HG02970 (cell line): Measurements from ENCODE around the gene NFIA.

Experiments
- ATAC-seq: cut with Tn5 transposase; IDR thresholded peaks from one replicate; pipeline ENCODE4 v1.9.1; 2021; ENCODE audit warnings: mild to moderate bottlenecking, moderate library complexity, moderate number of reproducible peaks; ENCODE audit not compliant: unreplicated experiment, low FRiP score

Gene NFIA

GRCh38 chr1:61436491-61437120 is 354.2 kb downstream of the NFIA start:
- ATAC-seq = no peak

GRCh38 chr1:61439234-61439633 is 356.9 kb downstream of the NFIA start:
- ATAC-seq = no peak

DNA sequence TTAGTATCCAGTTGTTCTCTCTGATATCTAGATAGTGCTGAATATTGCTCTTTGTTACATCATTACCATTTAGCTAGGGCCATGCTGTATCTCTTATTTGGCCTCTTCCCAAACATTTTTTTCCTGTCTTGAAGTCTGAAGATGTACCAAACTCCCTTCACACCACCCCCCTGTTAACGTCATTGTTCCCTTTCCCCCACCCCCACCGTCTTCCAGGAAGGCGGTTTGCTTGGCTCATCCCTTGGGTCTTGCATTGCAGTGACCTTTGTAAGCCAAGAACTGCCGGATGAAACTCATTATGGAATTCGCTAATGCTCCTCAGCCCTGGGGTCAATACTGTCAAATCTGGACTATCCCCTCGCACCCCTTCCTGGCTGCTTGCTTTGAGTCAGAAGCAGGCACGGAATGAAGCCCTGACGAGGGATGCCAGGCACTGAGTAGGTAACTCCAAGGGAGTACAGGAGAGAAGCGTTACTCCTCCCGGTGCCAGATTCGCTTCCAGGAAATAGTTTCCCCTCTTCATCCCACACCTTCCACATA is 359.4 kb downstream of the NFIA start:
- no peak for ATAC-seq

DNA sequence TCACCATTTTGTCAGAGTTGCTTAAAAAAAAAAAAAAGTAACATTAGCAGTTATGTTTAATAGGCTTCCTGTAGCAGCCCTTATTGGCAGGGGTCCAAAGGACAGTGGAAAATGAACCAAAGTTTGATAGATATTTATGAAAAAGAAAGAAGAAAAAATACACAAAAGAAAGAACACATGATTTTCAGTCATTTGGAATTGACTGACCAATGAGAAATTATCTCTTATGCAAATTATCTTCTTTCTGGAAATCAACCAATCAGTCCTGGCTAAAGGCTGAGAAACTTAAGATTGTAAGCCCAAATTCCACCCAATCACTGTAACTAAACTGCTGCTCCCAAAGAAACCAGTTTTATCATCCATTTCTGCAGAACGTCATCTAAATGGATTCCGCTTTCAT is 360.2 kb downstream of the NFIA start:
- no peak for ATAC-seq

- ATAC-seq = no peak
These were observed 361.9 kb downstream of the NFIA start for GRCh38 chr1:61444288-61444687.

DNA sequence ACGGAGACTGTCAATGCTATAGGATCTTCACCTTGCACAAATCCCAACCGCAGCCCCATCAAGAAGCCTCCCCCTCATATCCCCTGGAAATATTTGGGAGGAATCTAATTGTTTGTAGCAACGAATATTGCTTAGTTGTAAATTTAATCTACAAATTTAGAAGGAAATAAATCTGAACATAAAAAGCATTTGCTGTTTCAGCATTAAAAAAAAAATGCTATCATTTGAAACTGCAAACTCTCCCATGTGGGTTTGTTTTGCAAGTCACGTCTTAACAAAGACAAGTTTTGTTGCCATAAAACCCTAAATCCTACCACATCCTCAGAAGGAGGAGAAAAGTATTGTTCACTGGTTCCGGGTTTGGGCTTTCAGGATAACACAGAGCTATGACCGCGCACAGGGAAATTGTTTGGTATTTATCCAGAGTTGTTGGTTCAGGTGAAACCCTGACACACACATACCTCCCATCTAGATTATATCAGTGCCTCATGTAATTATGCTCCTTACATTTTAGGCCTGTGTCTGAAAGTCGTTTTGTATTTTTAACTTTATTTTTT is 363.0 kb downstream of the NFIA start:
- ATAC-seq = no peak

DNA sequence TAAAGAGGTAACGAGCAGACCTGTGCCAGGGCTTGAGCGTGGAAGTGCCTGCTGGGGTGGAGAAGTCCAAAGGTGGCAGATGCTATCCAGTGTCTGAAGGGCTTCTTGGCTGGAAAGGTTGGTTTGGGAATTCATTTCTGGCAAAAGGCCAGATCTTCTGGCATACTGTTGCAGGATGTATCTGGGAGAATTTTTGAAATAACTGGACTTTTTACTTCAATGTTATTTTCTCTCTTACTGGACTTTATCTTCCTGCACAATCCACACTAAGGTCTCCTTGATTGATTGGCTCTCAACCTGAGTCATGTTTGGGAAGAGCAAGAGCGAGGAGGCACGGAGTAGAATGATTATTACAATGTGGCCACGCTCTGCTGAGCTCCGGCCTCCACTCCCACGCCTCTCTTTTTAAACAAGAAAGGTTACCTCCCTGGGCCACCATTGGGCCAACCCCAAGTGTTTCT is 364.2 kb downstream of the NFIA start:
- no peak for ATAC-seq

GRCh38 chr1:61447106-61447967 is 365.0 kb downstream of the NFIA start:
- no peak for ATAC-seq

GRCh38 chr1:61447968-61448430 is 365.6 kb downstream of the NFIA start:
- no peak for ATAC-seq

DNA sequence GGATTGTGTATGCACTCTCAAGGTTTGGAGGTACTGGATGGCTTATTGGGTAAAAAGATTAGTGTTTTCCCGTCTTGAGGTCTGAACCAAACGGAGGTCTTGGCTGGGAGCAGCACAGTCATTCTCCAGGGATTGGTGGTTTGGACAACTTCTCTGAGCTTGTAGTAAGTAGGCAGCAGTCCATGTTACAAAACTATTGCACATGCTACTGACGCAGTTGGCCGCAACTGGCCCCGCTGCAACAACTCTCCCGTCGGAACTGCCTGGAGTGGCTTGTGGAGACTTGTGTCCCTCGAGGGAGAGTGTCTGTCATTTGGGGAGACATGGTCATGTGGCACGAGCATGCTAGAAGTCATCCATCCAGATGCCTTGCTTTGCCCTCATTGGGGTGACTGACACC is 366.6 kb downstream of the NFIA start:
- no peak for ATAC-seq

- no peak for ATAC-seq
These were observed 367.0 kb downstream of the NFIA start for GRCh38 chr1:61449410-61449809.

DNA sequence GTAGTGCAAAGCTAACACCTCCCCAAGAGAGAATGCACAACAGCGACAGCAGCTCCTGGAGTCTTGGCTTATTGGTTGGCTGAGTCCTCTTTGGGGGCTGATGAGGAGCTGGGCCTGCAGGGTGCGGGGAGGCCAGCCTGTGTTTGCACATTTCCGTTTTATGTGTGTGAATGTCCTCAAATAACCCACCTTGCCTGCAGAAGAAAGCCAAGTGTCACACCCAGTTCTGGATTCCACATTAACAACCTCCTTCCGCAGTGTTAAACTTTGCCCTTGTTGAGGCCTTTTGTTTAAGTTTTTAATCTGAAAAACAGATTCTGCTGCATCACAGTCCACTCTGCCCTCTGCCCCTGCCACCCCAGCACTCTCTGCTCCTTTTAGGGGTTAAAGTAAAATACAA is 368.1 kb downstream of the NFIA start:
- no peak for ATAC-seq

DNA sequence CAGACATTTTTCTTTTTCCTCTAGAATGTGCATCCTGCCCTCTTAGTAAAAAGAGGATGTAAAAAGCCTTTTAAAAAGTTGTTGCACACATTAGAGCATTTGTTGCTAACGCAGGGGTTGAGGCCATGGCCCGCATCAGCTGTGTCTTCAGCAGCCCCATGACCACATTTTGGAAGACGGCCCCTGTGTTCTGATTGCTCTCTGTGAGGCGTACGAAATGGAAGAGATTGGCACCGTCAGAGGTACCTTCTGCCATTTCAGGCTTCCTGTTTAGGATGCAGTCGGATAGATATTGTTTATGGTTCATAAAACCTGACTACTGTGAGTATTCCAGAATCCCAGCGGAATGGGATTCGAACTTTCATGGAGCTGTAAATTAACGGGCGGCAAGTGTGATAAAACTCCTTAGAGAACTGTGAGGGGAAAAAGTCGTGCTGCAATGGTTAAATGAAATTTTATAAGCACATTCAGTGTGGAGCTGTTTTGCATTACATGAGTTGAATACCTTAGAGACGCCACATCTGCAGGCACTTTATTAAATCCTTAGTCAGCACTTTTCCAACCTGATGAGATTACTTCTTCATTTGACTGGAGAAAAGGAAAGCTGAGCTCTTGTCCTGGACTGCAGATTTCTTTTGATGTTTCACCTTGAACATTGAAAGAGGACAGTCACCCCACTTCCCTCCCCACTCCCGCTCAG is 368.7 kb downstream of the NFIA start:
- no peak for ATAC-seq

GRCh38 chr1:61451572-61451968 is 369.2 kb downstream of the NFIA start:
- no peak for ATAC-seq

DNA sequence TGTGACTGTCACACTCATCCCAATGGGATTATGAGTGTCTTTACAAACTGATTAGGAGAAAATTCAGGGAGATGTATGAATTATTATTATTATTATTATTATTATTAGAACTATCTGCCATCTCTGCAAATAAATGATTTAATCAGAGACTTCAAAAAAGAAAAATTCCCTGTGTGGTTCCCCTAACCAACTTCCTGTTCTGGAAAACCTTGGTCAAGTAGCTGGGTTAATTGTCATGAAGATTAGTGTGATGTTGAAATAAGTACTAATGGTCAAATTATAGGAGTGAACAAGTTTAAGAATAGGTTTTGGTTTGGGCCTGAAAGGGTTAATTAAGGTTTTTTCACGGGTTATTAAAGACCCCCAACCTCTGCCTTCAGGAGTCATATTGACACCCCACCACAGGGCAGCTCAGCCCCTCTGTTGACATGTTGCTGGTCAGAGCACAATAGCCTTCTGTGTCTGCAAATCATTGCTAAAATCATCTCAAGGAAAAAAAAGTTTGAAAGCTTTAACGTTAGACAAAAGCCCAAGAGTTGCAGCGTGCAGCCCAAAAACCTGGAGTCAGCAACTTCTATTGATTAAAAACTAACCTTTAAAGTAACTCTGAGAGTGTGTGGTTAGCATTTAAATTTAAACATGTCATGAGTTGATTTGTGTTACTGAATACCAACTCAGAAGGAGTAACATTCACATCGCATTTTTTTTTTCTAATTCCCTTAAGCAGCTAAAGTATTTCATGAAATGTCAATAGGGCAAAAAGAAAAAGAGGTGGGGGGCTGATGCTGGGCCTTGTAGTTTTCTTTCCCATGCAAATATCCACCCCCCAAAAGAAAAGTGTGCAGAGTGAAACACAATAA is 370.0 kb downstream of the NFIA start:
- no peak for ATAC-seq

DNA sequence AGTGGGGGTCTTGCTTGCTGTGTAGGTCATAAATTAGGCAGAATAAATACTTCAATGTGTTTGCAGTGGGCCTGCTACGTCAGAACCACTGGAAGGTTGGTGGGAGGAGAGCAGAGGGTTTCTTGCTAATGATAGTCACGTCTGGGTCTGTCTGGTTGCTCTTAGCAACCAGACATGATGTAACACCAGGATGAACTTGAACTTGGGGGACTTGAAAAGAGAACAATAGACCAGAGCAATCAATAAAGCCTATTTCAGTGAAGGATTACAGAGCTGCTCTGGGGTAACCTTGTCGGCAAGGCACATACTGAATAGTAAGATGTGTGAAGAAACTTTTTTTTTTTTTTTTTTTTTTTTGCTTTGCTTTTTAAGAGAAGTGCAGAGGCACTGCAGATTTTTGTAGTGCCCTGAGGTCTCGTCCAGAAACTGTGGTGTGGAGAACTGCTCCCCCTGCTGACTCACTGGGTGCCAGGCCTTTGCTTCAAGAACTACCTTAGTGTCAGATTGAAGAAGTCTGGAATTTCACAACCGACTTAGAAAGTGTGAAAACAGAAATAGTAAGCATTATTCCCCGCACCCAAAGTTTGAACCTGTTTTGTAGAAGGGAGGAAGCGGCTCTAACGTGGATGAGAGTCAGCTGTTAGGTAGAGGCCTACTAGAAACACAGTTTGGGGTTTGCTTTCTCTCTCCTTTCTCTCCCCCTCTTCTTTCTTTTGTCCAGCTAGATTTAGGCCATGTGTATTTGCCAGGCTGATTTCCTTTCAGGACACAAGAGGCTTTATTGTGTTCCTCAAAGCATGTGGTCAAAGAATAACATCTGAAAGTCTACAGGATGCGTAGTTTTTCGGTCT is 371.0 kb downstream of the NFIA start:
- peak; percentile 90 for ATAC-seq

GRCh38 chr1:61455400-61455799 is 373.0 kb downstream of the NFIA start:
- ATAC-seq = no peak

DNA sequence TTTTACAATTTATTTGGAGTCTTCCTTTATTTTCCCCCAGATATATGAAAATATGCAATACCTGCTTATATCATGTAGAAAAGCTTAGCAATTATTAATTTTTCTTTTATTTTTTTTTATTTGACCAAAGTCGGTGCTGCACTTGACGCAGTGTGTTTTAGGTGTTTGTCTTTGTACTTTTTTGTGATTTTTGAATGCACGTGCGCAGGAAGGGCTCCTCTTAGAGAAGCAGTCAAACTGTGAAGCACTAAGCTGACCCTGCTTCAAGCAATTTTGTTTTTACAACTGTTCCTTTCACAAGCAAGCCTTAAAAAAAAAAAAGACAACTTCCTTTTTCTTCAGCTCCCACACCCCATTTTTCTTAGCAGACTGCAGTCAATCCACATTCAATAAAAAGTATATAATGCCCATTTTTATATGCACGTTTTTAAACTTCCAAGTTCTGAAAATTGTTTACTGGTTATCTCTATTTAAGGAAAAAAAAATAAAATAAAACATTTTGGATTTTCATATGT is 375.2 kb downstream of the NFIA start:
- no peak for ATAC-seq

DNA sequence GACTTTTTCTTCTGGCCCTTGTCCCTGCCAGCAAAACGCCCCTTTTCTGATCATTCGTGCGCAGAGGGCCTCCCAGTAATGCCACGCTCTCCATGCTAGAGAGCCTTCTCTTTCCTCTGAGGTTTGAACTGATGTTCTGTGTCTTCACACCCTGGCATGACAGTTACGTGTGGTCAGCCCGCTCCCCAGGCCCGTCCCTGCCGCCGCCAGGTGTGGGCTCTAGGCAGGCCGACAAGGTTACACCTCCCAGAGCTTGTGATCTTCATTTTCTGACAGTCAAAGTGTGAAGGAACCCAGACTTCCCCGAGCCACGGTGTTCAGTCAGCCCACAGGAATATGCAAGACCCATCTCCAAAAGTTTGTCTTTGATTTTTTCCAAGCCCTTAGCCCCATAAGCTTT is 377.0 kb downstream of the NFIA start:
- ATAC-seq = no peak
